Fibroblast of skin of abdomen (primary cell): ENCODE data around the gene HOMER2.
A peak's percentile ranks its signal among the peaks of the same experiment; 100 is the strongest.
"Not testable (repeated sequence)": the region's sequence is repeated elsewhere in the genome, so short reads cannot be mapped to it uniquely, and the experiment has no call there.

ENCODE experiments used
- DNase-seq: peaks from one replicate; pipeline ENCODE4 v3.0.0-alpha.2; 2013

The HOMER2 gene

DNA sequence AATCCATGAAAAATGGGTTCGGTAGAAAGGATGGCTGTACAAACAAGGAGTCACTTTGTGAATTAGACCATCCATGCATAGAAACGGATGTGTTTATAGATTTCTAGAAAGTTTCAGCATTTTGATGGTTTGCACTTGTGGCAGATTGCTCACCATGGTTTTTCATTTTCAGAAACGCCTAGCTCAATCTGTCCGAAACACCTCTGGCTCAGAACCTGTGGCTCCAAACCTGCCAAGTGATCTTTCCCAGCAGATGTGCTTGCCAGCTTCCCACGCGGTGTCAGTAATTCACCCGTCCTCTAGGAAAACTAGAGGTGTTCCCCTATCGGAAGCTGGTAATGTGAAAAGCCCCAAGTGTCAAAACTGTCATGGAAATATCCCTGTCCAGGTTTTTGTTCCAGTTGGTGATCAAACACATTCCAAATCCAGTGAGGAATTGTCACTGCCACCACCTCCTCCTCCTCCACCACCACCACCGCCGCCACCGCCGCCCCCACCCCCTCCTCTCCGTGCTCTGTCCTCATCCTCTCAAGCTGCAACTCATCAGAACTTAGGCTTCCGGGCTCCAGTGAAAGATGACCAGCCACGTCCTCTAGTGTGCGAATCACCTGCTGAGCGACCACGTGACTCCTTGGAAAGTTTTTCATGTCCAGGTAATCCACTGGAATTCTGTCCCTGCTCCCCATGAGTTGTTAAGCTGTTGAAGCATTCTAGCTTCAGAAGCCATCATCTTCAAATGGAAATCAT is 121.9 kb downstream of the HOMER2 start:
- DNase-seq = no peak

DNA sequence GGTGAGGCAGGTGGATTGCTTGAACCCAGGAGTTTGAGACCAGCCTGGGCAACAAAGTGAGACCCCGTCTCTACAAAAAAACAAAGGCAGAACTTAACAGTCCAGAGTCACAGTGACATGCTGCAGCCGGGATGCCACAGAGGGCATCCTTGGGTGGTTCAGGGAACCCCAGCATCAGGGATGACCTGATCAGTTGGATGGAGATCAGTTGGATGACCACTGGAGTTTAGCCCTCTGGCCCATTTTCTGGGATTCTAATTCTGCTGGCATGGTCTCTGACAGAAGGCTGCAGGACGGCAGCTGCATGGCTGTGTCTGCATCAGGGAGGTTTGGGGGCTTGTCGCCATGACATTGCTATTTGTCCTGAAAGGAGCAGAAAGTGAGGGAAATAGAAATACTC is 123.3 kb downstream of the HOMER2 start:
- no peak for DNase-seq

DNA sequence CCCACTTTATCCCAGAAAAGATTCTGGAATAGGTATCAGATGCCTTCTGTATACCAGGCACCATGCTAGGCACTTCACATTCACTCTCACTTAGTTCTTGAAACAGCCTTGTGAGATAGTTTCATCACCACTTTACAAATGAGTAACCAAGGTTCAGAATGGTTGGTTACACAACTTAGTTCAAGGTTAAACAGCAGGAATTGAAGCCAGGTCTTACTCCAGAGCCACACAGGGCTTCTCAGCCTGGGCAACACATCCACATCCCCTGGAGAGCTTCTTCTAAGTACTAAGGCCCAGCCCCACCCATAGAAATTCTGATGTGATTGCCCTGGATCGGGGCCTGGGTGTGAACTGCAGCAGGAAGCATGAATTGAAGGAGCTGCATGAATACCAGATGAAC is 124.4 kb downstream of the HOMER2 start:
- DNase-seq = no peak

DNA sequence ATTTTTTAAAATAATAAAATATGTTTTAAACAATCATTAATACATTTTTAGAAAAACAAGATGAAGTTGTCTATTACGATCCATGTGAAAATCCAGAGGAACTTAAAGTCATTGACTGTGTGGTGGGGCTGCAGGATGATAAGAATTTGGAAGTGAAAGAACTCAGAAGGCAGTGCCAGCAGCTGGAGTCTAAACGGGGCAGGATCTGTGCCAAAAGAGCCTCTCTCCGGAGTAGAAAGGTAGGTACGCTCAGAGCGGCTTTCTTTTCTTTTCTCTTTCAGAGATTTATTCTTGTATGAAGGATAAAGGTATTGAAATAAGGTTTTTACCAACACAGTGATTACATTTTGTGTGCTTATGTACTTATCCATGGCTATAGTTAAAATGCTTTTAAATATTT is 129.5 kb downstream of the HOMER2 start:
- DNase-seq = no peak

DNA sequence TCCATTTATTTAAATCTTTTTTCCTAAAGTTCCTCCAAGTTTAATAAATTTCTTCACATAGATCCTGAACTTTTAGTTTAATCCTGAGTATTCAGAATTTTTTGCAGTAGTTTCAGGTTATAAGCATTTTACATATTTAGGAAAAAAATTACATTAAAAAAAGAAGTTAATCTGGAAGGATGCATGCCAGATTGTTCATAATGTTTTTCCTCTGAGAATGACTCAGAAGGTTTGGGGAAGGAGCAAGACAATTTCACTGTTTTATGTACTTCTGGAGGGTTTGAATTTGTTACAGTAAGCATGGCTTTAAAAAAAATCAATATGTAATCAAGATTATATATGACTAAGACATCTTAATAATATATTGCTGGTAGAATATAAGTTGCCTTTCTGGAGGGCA is 130.7 kb downstream of the HOMER2 start:
- DNase-seq = not testable (repeated sequence)

DNA sequence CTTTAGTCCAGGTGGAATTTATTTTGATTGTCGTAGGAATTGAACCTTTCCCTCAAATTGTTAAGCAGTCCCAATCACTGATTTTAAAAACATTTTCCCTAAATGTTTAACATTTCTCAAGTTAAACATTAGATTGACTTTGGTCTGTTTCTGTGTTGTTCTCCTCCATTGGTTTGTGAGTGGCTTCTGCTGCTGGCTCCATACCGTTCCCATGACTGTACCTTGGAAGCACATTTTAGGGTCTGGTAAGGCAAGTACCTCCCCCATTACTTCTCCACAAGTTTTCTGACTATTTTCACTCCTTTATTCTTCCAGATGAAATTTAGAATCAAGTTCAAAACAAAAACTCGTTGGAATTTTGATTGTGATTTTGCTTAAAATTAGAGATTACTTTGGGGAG is 131.1 kb downstream of the HOMER2 start:
- peak; percentile 67 for DNase-seq

DNA sequence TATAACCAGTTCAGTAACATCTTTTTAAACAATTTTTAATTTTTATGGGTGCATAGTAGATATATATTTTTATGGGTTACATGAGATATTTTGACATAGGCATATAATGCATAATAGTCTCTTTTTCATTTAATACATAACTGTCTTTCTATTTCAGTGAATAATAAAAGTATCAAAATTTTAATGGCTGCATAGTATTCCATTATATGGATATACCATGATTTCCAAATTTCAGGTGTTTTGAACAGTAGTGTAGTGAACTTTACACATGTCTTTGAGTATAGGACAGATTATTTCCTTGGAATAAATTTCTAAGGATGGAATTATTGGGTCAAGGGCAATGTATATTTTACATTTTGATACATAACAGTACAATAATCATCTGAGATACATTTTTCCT is 132.4 kb downstream of the HOMER2 start:
- no peak for DNase-seq

DNA sequence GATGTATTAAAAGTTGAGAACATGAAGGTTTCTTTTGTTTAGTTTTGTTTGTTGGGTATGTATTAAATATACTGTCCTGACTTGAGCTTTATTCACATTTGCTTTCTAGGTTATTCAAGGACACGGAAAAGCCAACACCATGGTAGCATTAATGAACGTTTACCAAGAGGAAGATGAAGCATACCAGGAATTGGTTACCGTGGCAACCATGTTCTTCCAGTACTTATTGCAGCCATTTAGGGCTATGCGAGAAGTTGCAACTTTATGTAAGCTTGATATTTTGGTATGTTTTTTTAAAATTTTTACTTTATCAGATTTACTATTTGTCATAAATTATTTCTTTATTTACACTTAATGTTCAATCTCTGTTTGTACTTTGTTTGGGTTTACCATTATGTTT is 139.5 kb downstream of the HOMER2 start:
- no peak for DNase-seq

DNA sequence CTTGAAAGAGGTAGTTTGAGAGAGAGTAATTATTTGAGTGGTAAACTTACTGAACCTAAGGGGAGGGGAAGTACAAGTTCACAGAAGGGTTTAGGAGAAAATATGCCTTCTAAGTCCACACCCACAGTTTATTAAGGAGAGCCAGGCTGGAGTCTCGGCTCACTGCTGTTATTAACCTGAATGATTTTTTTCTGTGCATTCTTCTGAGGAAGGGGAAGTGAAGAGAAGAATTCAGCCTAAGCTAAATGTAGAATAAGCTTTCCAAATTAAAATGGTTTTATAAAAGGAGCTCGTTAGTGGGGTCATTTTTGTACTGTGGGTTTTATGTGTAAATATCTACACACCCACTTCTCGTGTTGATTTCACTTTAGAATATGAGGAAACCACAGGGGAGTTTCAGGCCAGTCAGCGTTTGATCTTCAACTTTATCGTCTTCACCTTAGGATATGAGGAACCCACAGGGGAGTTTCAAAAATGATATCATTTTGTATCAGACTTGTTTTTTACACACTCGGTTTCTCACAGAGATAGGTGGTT is 141.6 kb downstream of the HOMER2 start:
- DNase-seq = no peak

DNA sequence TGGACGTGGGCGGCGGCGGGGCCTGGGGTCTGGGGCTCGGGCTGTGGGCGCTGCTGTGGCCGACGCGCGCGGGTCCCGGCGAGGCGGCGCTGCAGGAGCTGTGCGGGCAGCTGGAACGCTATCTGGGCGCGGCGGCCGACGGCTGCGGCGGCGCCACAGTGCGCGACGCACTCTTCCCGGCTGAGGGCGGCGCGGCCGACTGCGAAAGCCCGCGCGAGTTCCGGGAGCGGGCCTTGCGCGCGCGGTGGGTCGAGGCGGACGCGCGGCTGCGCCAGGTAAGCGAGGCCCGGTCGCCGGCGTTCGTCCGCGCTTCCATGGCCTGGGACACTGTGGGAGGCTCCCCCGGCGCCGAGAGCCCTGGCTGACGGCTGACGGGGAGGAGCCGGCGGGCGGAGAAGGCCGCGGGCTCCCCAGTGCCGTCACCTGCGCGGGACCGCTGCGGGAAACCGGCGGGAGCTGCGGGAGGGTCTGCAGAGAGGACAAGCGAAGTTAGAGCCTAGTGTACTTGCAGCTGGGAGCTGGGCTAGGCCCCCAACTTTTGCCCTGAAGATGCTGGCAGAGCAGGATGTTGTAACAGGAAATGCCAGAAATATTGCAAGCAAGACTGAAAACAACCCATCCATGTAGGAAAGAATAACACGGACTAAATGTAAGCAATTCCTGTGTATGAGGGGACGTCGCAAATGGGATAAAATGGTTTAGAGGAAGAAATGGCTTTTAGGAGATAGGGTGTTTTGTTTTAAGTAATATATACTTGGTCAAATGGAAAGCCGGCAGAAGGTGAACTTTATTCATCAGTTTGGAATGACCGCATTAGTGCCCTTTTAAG is 142.2 kb downstream of the HOMER2 start:
- DNase-seq = peak; percentile 52

DNA sequence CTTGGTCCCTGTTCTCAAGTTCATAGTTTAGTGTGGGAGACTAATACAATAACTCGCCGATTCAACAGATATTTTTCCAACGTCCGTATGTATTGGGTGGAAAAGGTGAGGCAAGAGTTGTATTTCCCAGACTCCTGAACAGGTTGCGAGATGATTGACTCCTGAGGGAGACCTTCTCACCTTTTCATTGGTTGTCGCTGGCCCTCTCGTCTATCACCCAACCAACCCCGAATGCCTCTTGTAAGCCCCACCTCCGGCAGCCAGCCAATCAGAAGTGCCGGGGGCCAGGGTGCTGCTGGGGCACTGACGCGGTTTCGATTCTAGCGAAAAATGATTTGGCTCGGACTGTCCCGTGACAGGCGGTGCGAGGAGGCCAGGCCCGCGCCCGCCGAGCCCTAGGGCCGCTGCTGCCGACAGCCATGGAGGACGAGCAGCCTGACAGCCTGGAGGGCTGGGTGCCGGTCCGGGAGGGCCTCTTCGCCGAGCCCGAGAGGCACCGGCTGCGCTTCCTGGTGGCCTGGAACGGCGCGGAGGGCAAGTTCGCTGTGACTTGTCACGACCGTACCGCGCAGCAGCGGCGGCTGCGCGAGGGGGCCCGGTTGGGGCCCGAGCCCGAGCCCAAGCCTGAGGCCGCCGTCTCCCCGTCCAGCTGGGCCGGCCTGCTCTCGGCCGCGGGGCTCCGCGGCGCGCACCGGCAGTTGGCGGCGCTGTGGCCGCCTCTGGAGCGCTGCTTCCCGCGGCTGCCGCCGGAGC is 143.0 kb downstream of the HOMER2 start, which contains the start of gene WHAMM:
TSS of gene WHAMM (plus strand) at position 321 of the 753 bp plus-strand sequence. CDS start at position 420, 99 bp downstream.
- peak; percentile 98 for DNase-seq

DNA sequence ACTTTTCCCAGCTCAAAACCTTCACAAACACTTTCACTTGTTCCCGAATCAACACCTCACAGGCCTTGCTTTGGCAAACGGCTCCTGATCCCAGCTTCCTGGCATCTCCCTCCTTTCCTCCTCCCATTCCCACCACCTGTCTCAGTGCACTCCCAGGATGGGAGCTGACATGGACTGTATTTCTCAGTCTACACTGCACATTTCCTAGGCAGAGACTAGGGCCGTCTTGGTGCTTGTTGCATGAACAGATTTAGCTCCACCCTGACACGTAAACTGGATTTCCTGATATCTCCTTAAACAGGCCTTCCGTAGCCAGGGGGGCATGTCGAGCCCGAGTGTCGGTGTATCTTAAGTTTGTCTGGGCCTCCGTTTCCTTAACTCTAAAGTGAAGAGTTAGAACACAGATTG is 143.9 kb downstream of the HOMER2 start:
- DNase-seq = no peak

DNA sequence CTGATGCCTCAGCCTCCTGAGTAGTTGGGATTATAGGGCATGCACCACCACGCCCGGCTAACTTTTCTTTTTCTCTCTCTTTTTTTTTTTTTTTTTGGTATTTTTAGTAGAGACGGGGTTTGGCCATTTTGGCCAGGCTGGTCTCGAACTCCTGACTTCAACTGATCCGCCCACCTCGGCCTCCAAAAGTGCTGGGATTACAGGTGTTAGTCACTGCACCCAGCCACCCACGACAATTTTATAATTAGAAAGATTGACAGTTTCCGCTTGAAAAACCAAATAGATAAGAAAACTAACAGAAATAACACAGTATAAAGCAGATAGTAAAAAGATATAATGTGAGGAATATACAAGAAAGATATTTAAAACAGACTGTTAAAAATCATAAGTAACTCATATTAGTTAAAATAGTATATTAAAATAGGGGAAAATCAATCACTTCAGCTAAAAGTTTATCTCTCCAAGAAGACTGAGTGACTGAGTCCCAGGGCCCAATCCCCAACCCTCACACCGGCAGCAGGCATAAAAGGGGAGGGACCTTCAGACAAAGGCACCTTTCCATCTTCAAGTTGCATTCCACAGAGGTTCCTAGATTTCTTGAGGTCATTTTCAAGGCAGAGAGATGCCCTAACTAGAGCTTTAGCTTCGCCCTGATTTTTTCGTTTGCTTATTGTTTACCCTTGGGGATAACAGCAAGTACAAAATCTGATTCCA is 144.4 kb downstream of the HOMER2 start:
- no peak for DNase-seq

DNA sequence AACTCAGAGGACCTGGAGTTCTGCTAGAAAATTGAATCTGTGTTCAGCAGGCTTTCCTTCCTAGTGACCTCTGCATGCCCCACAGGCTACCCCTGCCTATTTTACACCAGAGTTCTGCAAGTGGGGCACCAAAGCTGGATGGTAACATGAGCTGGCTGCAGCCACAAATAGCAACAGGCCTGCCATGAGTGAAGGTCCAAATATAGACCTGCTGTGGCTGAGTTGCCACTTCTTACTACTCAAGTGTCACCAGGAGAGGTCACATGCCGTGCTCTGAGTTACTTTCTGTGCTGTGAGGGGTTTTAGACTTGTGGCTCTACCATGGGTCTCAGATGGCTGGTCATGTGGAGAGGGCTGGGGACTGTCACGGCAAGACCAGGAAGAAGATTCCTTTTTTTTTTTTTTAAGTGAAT is 146.5 kb downstream of the HOMER2 start, which contains the start of gene FSD2:
TSS of gene FSD2 (minus strand) at position 76 of the 413 bp plus-strand sequence. CDS start 18,679 bp downstream, outside the sequence.
- no peak for DNase-seq

DNA sequence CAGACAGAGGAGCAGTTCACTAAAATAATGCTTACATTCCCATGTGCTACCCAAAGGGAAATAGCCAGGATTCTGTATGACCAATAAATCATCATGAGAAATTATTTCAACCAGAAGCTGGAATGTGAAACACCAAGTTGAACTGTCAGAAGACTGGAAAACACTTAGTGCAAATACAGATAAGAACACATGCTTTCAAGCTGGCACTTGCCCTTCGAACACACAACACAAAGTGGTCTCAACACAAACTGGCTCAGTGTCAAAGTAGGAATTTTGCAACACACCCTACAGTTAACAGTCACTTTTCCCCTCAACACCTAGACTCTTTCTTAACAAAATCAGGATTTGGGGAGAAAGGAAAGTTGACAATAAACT is 148.0 kb downstream of the HOMER2 start:
- DNase-seq = peak; percentile 29

DNA sequence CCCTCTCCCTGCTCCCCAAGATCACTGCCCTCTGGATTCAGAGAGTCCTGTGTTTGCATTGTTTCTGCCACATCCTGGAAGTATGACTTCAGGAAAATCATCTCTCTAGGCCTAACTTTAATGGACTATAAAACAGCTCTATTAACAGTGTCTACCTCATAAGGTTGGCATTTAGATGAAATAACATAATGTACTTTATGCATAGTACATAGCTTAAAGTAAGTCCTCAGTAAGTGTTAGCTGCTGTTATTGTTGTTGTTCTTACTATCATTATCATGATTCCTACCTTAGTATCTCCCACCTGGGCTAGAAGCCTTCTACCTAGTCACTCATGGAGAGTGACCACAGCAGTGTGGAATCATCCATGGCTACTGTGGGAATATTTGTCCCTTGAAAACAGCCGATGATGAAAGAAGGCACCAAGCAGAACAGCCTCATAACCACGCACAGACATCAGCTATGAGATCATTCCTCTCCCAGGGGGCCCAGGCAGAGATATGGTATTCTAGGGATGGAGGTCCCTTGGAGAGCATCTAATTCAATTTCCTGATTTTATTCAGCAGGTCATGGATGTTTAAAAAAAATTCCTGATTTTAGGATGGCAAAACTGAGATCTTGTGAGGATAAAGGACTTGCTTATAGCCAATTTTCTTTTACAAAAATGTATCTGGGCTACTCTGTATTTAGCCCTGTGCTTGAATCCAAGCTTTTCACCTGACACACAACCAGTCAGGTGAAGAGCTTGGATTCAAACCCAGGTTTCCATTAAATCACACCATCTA is 148.5 kb downstream of the HOMER2 start:
- DNase-seq = peak; percentile 40

DNA sequence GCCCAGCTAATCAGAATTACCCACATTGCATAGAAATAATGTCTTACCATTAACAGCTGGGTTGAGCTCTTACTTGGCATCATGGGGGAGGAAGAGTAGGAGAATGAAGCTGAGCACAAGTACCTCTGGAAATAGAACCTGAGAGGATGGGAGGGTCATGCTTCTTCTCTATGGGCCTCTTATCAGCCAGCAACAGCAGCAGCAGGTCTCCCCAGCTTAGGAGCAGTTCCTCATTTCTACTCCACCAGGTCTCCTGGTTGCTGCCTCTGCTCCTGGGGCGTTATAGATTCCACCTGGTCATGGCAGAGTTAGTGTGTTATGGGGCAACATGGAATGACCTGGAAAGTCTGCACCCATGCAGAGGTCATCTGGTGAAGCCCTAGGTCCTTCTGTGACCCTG is 150.0 kb downstream of the HOMER2 start:
- DNase-seq = no peak

DNA sequence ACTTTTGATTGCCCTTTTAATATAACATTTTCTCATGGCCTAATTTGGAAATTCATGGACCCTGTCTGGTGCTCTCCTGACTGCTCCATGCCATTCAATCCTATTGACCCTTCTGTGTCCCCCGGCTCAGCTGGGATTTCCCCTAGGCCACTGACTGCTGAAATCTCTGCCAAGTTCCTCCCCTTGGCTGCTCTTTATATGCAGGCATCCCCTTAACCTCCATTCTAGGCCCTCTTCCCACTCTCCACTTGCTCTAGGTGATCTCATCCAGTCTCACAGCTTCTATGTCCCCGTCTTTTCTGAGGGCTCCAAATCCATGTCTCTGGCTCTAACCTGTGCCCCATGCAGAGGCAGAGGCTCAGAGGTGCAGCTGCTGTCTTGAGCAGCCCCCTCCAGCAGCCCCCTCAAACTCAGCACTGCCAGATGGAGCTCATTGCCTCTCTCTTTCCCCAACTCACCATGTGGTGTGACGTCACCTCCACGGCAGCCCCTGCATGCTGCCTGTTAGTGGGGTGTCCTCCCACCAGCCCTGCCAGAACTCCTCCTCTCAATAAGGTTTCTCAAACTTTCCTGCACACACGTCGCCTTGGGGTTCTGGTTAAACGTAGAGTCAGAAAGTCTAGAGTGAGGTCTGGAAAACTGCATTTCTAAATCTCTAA is 153.2 kb downstream of the HOMER2 start:
- no peak for DNase-seq
